HG03432 (cell line): ENCODE data around the gene RTN3.
"Not testable (repeated sequence)": the region's sequence is repeated elsewhere in the genome, so short reads cannot be mapped to it uniquely, and the experiment has no call there.

Experiments used
- ATAC-seq: cut with Tn5 transposase; IDR thresholded peaks from one replicate; pipeline ENCODE4 v1.9.1; 2021; ENCODE audit warnings: mild to moderate bottlenecking, moderate library complexity; ENCODE audit not compliant: unreplicated experiment

Gene RTN3

GRCh38 chr11:63682066-63683021 lies 1.0 kb downstream of the RTN3 start:
- no peak for ATAC-seq

- ATAC-seq: no peak
These were observed 2.1 kb downstream of the RTN3 start for GRCh38 chr11:63683133-63683991.

GRCh38 chr11:63685158-63685721 lies 3.9 kb downstream of the RTN3 start:
- not testable (repeated sequence) for ATAC-seq

GRCh38 chr11:63686926-63687325 lies 5.6 kb downstream of the RTN3 start:
- ATAC-seq: no peak

GRCh38 chr11:63687845-63688244 lies 6.5 kb downstream of the RTN3 start:
- no peak for ATAC-seq

GRCh38 chr11:63694596-63694995 lies 13.3 kb downstream of the RTN3 start:
- ATAC-seq: no peak

- no peak for ATAC-seq
These were observed 17.9 kb downstream of the RTN3 start for GRCh38 chr11:63698976-63699733.

- no peak for ATAC-seq
These were observed 18.6 kb downstream of the RTN3 start for GRCh38 chr11:63699896-63700295.

- no peak for ATAC-seq
These were observed 24.2 kb downstream of the RTN3 start for GRCh38 chr11:63705526-63705925.

- ATAC-seq: no peak
These were observed 27.5 kb downstream of the RTN3 start for GRCh38 chr11:63708764-63709163.

- no peak for ATAC-seq
These were observed 28.1 kb downstream of the RTN3 start for GRCh38 chr11:63709336-63709884.

- ATAC-seq: no peak
These were observed 29.3 kb downstream of the RTN3 start for GRCh38 chr11:63710476-63711217.

GRCh38 chr11:63711838-63712237 lies 30.5 kb downstream of the RTN3 start:
- ATAC-seq: no peak

GRCh38 chr11:63713766-63714165 lies 32.5 kb downstream of the RTN3 start:
- ATAC-seq: no peak

GRCh38 chr11:63716046-63716445 lies 34.7 kb downstream of the RTN3 start:
- ATAC-seq: no peak

- no peak for ATAC-seq
These were observed 37.7 kb downstream of the RTN3 start for GRCh38 chr11:63719001-63719400.

- ATAC-seq: no peak
These were observed 38.7 kb downstream of the RTN3 start for GRCh38 chr11:63719987-63720386.

GRCh38 chr11:63720611-63721010 lies 39.3 kb downstream of the RTN3 start:
- no peak for ATAC-seq

- ATAC-seq: no peak
These were observed 48.0 kb downstream of the RTN3 start for GRCh38 chr11:63729326-63729725.

- ATAC-seq: no peak
These were observed 55.6 kb downstream of the RTN3 start for GRCh38 chr11:63736864-63737263.
